ENCODE data around the gene SSC5D.

- TF ChIP-seq HDGF (IDR thresholded peaks at IDR 0.05; ENCODE audit: borderline replicate concordance) (no peak), FOXA1 (IDR thresholded peaks at IDR 0.05) (no peak), BHLHE40 (IDR thresholded peaks at IDR 0.05; ENCODE audit: borderline replicate concordance) (no peak), SUZ12 (IDR thresholded peaks at IDR 0.05) (no peak), FOXM1 (IDR thresholded peaks at IDR 0.05; ENCODE audit: borderline replicate concordance) (no peak)
Measured at GRCh38 chr19:55500368-55500952, 12.2 kb downstream of the SSC5D start.

Data from HEK293T (cell line).